ENCODE results near the gene RAB15. TPM values are rescaled to one million over a fixed set of nuclear protein-coding genes. Genes with fewer than 3 reads are reported as not detected.

RAB15 gene
- polyA plus RNA-seq, 3 donors: 0.09 to 0.14 (median 0.09) TPM

DNA sequence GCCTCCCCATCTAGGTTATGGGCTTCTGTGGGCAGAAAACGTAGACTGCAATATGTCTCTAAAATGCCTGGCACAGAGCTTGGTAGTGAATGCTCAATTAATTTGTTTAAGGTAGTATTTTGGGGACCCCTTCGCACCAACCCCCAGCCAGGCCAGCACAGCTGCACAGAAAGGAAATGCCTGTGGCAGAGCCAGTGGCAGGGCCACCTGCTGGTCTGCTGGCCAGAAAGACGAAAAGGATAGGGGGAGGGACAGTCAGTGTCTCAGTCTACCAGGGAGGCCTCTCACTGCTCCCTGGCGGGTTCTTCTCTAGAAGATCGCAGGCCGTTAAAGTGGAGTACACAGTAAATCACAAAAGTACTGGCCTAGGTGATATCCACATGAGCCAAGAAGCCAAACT lies 3.5 kb downstream of the RAB15 start:
- Mint-ChIP-seq H3K27me3 (ENCODE audit: low read depth in 3 of 3) (peaks cover 29 to 38% (median 34%) of the 10 kb centered on the region in 3 donors), H3K9me3 (peaks cover 0 to 7% (median 5%) of the 10 kb centered on the region in 7 donors), H3K36me3 (peaks cover 0 to 2% of the 10 kb centered on the region in 2 donors), H3K4me3 (no peak overlapping the region), H3K4me1 (peaks cover 12% of the 10 kb centered on the region), H3K27ac (no peak overlapping the region)
- H2AFZ ChIP-seq (ENCODE audit: insufficient read depth, low read depth, low read length, poor library complexity, severe bottlenecking): no peak overlapping the region
- H3K4me3 ChIP-seq (replicated peaks in 1 of 3; ENCODE audit: low read depth in 2 of 3, low read length in 3 of 3): no peak overlapping the region
- no peaks in the 10 kb centered on the region for H4K20me1 ChIP-seq (ENCODE audit: insufficient read depth, low read length)
- DNase-seq: no peak
- H3K27me3 ChIP-seq (ENCODE audit: control insufficient read depth in 2 of 2, insufficient read depth in 2 of 2, low read length in 2 of 2): peaks cover 26 to 37% of the 10 kb centered on the region in 2 donors
- no peaks in the 10 kb centered on the region for H3K79me2 ChIP-seq (ENCODE audit: insufficient read depth, low read length)
- no peak overlapping the region for H3K4me2 ChIP-seq (replicated peaks; ENCODE audit: extremely low read depth, low read length, poor library complexity, severe bottlenecking)
- H3K36me3 ChIP-seq (replicated peaks in 1 of 2; ENCODE audit: control insufficient read depth in 1 of 2, insufficient read depth in 2 of 2, low read length in 2 of 2): no peaks in the 10 kb centered on the region
- H3K27ac ChIP-seq (ENCODE audit: low read depth in 1 of 2, low read length in 2 of 2): no peak overlapping the region
- TF ChIP-seq, protein P1, sequence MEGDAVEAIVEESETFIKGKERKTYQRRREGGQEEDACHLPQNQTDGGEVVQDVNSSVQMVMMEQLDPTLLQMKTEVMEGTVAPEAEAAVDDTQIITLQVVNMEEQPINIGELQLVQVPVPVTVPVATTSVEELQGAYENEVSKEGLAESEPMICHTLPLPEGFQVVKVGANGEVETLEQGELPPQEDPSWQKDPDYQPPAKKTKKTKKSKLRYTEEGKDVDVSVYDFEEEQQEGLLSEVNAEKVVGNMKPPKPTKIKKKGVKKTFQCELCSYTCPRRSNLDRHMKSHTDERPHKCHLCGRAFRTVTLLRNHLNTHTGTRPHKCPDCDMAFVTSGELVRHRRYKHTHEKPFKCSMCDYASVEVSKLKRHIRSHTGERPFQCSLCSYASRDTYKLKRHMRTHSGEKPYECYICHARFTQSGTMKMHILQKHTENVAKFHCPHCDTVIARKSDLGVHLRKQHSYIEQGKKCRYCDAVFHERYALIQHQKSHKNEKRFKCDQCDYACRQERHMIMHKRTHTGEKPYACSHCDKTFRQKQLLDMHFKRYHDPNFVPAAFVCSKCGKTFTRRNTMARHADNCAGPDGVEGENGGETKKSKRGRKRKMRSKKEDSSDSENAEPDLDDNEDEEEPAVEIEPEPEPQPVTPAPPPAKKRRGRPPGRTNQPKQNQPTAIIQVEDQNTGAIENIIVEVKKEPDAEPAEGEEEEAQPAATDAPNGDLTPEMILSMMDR (IDR thresholded peaks at IDR 0.05): no peak
- intact Hi-C loops (cut with micrococcal nuclease): no loop called here
- H3K9me3 ChIP-seq (replicated peaks in 1 of 2; ENCODE audit: control insufficient read depth in 1 of 2, insufficient read depth in 1 of 2, low read length in 2 of 2): peaks cover 0 to 8% of the 10 kb centered on the region in 2 donors
- 71% methylated on average over 5 of the region's 6 CpGs for WGBS (ENCODE audit: insufficient coverage)
- no peak overlapping the region for H3K9ac ChIP-seq (ENCODE audit: insufficient read depth, low read length, poor library complexity, severe bottlenecking)
- peaks cover 9 to 11% of the 10 kb centered on the region in 2 donors for H3K4me1 ChIP-seq (ENCODE audit: control insufficient read depth in 1 of 2, insufficient read depth in 2 of 2, low read length in 2 of 2)

DNA sequence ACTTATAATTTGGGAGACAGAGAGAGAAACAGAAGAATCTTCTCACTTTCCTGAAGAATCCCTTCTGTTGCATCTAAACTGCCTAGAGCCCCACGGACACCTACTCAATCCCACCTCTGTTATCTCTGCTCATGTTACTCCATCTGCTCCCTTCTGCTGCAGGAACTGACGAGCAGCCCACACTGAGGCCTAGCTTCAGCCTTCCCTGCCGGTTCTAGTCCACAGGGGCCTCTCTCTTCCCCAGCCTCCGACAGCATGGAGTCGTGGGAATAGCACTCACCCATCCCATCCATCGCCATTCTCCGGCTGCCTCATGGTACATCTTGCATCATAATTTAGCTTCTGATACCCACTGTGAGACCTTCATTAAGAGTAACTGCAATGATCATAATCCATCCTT lies 4.0 kb downstream of the RAB15 start:
- intact Hi-C loops (cut with micrococcal nuclease): no loop called here
- Histone ChIP-seq H3K36me3 (replicated peaks in 1 of 2; ENCODE audit: control insufficient read depth in 1 of 2, insufficient read depth in 2 of 2, low read length in 2 of 2) (no peaks in the 10 kb centered on the region), H3K4me3 (replicated peaks in 1 of 3; ENCODE audit: low read depth in 2 of 3, low read length in 3 of 3) (no peak overlapping the region), H3K4me1 (ENCODE audit: control insufficient read depth in 1 of 2, insufficient read depth in 2 of 2, low read length in 2 of 2) (peaks cover 9 to 11% of the 10 kb centered on the region in 2 donors), H3K27me3 (ENCODE audit: control insufficient read depth in 2 of 2, insufficient read depth in 2 of 2, low read length in 2 of 2) (peaks cover 26 to 32% of the 10 kb centered on the region in 2 donors), H3K9me3 (replicated peaks in 1 of 2; ENCODE audit: control insufficient read depth in 1 of 2, insufficient read depth in 1 of 2, low read length in 2 of 2) (peaks cover 0 to 8% of the 10 kb centered on the region in 2 donors), H2AFZ (ENCODE audit: insufficient read depth, low read depth, low read length, poor library complexity, severe bottlenecking) (no peak overlapping the region), H3K9ac (ENCODE audit: insufficient read depth, low read length, poor library complexity, severe bottlenecking) (no peak overlapping the region), H4K20me1 (ENCODE audit: insufficient read depth, low read length) (no peaks in the 10 kb centered on the region), H3K79me2 (ENCODE audit: insufficient read depth, low read length) (no peaks in the 10 kb centered on the region), H3K4me2 (replicated peaks; ENCODE audit: extremely low read depth, low read length, poor library complexity, severe bottlenecking) (no peak overlapping the region), H3K27ac (ENCODE audit: low read depth in 1 of 2, low read length in 2 of 2) (no peak overlapping the region)
- Mint-ChIP-seq H3K4me1 (peaks cover 12% of the 10 kb centered on the region), H3K36me3 (peaks cover 0 to 2% of the 10 kb centered on the region in 2 donors), H3K4me3 (no peak overlapping the region), H3K9me3 (peaks cover 0 to 7% (median 5%) of the 10 kb centered on the region in 7 donors), H3K27ac (no peak overlapping the region), H3K27me3 (ENCODE audit: low read depth in 3 of 3) (peaks cover 27 to 33% (median 32%) of the 10 kb centered on the region in 3 donors)
- no peak for DNase-seq
- 95% methylated on average over 7 of the region's 7 CpGs for WGBS (ENCODE audit: insufficient coverage)
- TF ChIP-seq, protein P1 (IDR thresholded peaks at IDR 0.05): no peak
